Neural crest cell (in vitro differentiated cells): ENCODE data around the gene INHA. TPM values are rescaled to one million over a fixed set of nuclear protein-coding genes. Genes with fewer than 3 reads are reported as not detected.
A peak's percentile ranks its signal among the peaks of the same experiment; 100 is the strongest.

ENCODE experiments used
- DNase-seq: peaks from one replicate; pipeline ENCODE4 v3.0.0; 2021; ENCODE audit warnings: low read depth, mixed read lengths, low spot score
- H3K27ac Mint-ChIP-seq: one replicate; pipeline ENCODE4 v1.8.0; 2021; ENCODE audit warnings: mild to moderate bottlenecking, mixed read lengths; ENCODE audit not compliant: unreplicated experiment
- H3K27me3 Mint-ChIP-seq: 2 replicates; pipeline ENCODE4 v1.8.0; 2021; ENCODE audit warnings: low read depth, mild to moderate bottlenecking, mixed read lengths
- H3K36me3 Mint-ChIP-seq: 2 replicates; pipeline ENCODE4 v1.8.0; 2021; ENCODE audit warnings: low read depth, mild to moderate bottlenecking, mixed read lengths
- H3K4me1 Mint-ChIP-seq: 2 replicates; pipeline ENCODE4 v1.8.0; 2021; ENCODE audit warnings: mixed read lengths
- H3K4me3 Mint-ChIP-seq: one replicate; pipeline ENCODE4 v1.8.0; 2021; ENCODE audit warnings: mild to moderate bottlenecking, mixed read lengths
- H3K9me3 Mint-ChIP-seq: 2 replicates; pipeline ENCODE4 v1.8.0; 2021; ENCODE audit warnings: mixed read lengths
- CTCF ChIP-seq: fragments of 200-600 bp; sonication (generic); conservative IDR thresholded peaks from 2 replicates; pipeline ENCODE4 v1.5.0; 2021; ENCODE audit warnings: antibody characterized with exemption, mild to moderate bottlenecking
- total RNA-seq: library from RNA; stranded (reverse); gene quantifications from 2 replicates; pipeline ENCODE4 v1.2.1, GENCODE V29; 2021

Gene INHA
- total RNA-seq, 1 donor from 2014 or later: not detected

GRCh38 chr2:219609149-219609750 lies 37.1 kb downstream of the INHA start:
- Mint-ChIP-seq H3K9me3 (no peaks in the 10 kb centered on the region), H3K27ac (no peak overlapping the region), H3K27me3 (no peaks in the 10 kb centered on the region), H3K4me3 (no peak overlapping the region), H3K36me3 (no peaks in the 10 kb centered on the region), H3K4me1 (no peaks in the 10 kb centered on the region)
- DNase-seq: no peak
- no peak for TF ChIP-seq CTCF

- TF ChIP-seq CTCF: no peak
- DNase-seq: no peak
- H3K27me3 Mint-ChIP-seq: no peaks in the 10 kb centered on the region
- no peak overlapping the region for H3K4me3 Mint-ChIP-seq
- no peaks in the 10 kb centered on the region for H3K9me3 Mint-ChIP-seq
- H3K27ac Mint-ChIP-seq: peak overlapping the region; percentile 65
- no peaks in the 10 kb centered on the region for H3K4me1 Mint-ChIP-seq
- H3K36me3 Mint-ChIP-seq: no peaks in the 10 kb centered on the region
Measured at GRCh38 chr2:219611306-219611705, 39.2 kb downstream of the INHA start.

- Mint-ChIP-seq H3K27me3 (no peaks in the 10 kb centered on the region), H3K36me3 (no peaks in the 10 kb centered on the region), H3K4me3 (no peak overlapping the region), H3K4me1 (no peaks in the 10 kb centered on the region), H3K27ac (peak overlapping the region; percentile 57), H3K9me3 (no peaks in the 10 kb centered on the region)
- no peak for TF ChIP-seq CTCF
- no peak for DNase-seq
Measured at GRCh38 chr2:219611866-219612576, 39.9 kb downstream of the INHA start.

- Mint-ChIP-seq H3K4me3 (no peak overlapping the region), H3K9me3 (no peaks in the 10 kb centered on the region), H3K4me1 (no peaks in the 10 kb centered on the region), H3K36me3 (no peaks in the 10 kb centered on the region), H3K27me3 (no peaks in the 10 kb centered on the region), H3K27ac (peak overlapping the region; percentile 62)
- TF ChIP-seq CTCF: no peak
- no peak for DNase-seq
Measured at GRCh38 chr2:219612577-219613286, 40.6 kb downstream of the INHA start.

- H3K27ac Mint-ChIP-seq: no peak overlapping the region
- H3K9me3 Mint-ChIP-seq: no peaks in the 10 kb centered on the region
- no peak overlapping the region for H3K4me3 Mint-ChIP-seq
- H3K36me3 Mint-ChIP-seq: no peaks in the 10 kb centered on the region
- no peaks in the 10 kb centered on the region for H3K4me1 Mint-ChIP-seq
- TF ChIP-seq CTCF: no peak
- DNase-seq: no peak
- no peaks in the 10 kb centered on the region for H3K27me3 Mint-ChIP-seq
Measured at GRCh38 chr2:219613461-219614070, 41.5 kb downstream of the INHA start.
